Bronchial epithelial cell (primary cell): ENCODE data around the gene AOPEP. TPM values are rescaled to one million over a fixed set of nuclear protein-coding genes. Genes with fewer than 3 reads are reported as not detected.

Source experiments
- DNase-seq: peaks from one replicate; pipeline ENCODE4 v3.0.0-alpha.2; 2010; ENCODE audit warnings: low read depth
- FAIRE-seq: peaks from 2 replicates; lab custom pipeline; 2011; peaks lifted over from hg19 to GRCh38; lab: Jason Lieb, UNC
- H3K27me3 ChIP-seq: 2 replicates; pipeline ENCODE4 v1.5.1; 2011; ENCODE audit warnings: low read length; ENCODE audit not compliant: control insufficient read depth, insufficient read depth
- H3K36me3 ChIP-seq: 2 replicates; pipeline ENCODE4 v1.5.1; 2011; ENCODE audit warnings: low read length; ENCODE audit not compliant: control insufficient read depth, insufficient read depth
- H3K4me3 ChIP-seq: 2 replicates; pipeline ENCODE4 v1.5.1; 2011; ENCODE audit warnings: mild to moderate bottlenecking, low read depth, low read length, control low read depth
- CTCF ChIP-seq: IDR thresholded peaks from 2 replicates; pipeline ENCODE4 v1.5.1; 2011; ENCODE audit warnings: mild to moderate bottlenecking, moderate library complexity, low read length, control low read depth, inconsistent platforms; ENCODE audit not compliant: insufficient read depth, severe bottlenecking
- total RNA-seq: library from RNA; depleted of rRNA; stranded (reverse); fragments of >200 nt; gene quantifications from 2 replicates; pipeline ENCODE4 v1.2.1, GENCODE V29; 2014

Gene AOPEP
- total RNA-seq, 1 donor from 2014 or later: 91.1 TPM

- Histone ChIP-seq H3K27me3 (no peaks in the 10 kb centered on the region), H3K36me3 (no peaks in the 10 kb centered on the region), H3K4me3 (no peak overlapping the region)
- FAIRE-seq (no peak), DNase-seq (no peak)
- no peak for TF ChIP-seq CTCF
Measured at GRCh38 chr9:94974154-94974879, 247.8 kb downstream of the AOPEP start.

GRCh38 chr9:94975480-94975879, 249.0 kb downstream of the AOPEP start:
- FAIRE-seq: no peak
- no peak for DNase-seq
- no peak for TF ChIP-seq CTCF
- no peaks in the 10 kb centered on the region for H3K27me3 ChIP-seq
- H3K36me3 ChIP-seq: no peaks in the 10 kb centered on the region
- H3K4me3 ChIP-seq: no peak overlapping the region

- no peak for FAIRE-seq
- TF ChIP-seq CTCF: no peak
- Histone ChIP-seq H3K4me3 (no peak overlapping the region), H3K36me3 (no peaks in the 10 kb centered on the region), H3K27me3 (no peaks in the 10 kb centered on the region)
- no peak for DNase-seq
Measured at GRCh38 chr9:94976077-94976476, 249.6 kb downstream of the AOPEP start.

GRCh38 chr9:94977416-94977815, 250.9 kb downstream of the AOPEP start:
- FAIRE-seq (no peak), DNase-seq (no peak)
- Histone ChIP-seq H3K27me3 (no peaks in the 10 kb centered on the region), H3K4me3 (no peak overlapping the region), H3K36me3 (no peaks in the 10 kb centered on the region)
- TF ChIP-seq CTCF: no peak

GRCh38 chr9:94979904-94980507, 253.5 kb downstream of the AOPEP start:
- Histone ChIP-seq H3K27me3 (no peaks in the 10 kb centered on the region), H3K36me3 (no peaks in the 10 kb centered on the region), H3K4me3 (no peak overlapping the region)
- no peak for FAIRE-seq
- DNase-seq: no peak
- TF ChIP-seq CTCF: no peak
